G401 (cell line): ENCODE data around the gene ELANE. TPM values are rescaled to one million over a fixed set of nuclear protein-coding genes. Genes with fewer than 3 reads are reported as not detected.

Source experiments
- DNase-seq: peaks from one replicate; pipeline ENCODE4 v3.0.0-alpha.2; 2015; ENCODE audit warnings: low spot score
- in situ Hi-C: cut with HindIII; loops from 2 replicates; pipeline ENCODE4 v1.10.0; 2016; ENCODE audit warnings: low sequenced_read_pairs, mixed read lengths
- total RNA-seq: library from RNA; depleted of rRNA; stranded (reverse); fragments of >200 nt; shearing (Covaris generic); gene quantifications from 2 replicates; pipeline ENCODE4 v1.2.3, GENCODE V29; 2014; rRNA removed

Gene ELANE
- not detected in 2 replicates for total RNA-seq

DNA sequence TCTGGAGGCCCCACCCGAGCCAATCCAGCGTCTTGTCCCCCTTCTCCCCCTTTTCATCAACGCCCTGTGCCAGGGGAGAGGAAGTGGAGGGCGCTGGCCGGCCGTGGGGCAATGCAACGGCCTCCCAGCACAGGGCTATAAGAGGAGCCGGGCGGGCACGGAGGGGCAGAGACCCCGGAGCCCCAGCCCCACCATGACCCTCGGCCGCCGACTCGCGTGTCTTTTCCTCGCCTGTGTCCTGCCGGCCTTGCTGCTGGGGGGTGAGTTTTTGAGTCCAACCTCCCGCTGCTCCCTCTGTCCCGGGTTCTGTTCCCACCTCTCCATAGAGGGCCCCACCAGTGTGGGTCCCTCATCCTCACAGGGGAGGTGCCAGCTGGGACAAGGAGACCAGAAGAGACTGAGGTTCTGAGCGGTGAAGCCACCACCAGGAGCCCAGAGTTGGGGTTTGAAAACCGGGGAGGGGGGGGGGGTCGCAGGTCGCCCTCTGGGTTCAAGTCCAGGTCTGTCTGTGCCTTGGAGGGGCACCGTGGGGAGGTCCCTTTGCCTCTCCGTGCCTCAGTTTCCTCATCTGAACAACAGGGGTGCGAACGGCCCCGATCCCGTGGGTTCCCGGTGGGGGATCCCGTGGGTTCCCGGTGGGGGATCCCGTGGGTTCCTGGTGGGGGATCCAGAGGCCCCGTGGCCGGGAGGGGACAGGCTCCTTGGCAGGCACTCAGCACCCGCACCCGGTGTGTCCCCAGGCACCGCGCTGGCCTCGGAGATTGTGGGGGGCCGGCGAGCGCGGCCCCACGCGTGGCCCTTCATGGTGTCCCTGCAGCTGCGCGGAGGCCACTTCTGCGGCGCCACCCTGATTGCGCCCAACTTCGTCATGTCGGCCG lies at the start of gene ELANE:
Gene ELANE, plus strand, starts transcription at position 168 of the 878 bp plus-strand sequence. Its CDS starts 26 bp downstream, at position 194.
- no peak for DNase-seq
- in situ Hi-C loops: no loop called here

DNA sequence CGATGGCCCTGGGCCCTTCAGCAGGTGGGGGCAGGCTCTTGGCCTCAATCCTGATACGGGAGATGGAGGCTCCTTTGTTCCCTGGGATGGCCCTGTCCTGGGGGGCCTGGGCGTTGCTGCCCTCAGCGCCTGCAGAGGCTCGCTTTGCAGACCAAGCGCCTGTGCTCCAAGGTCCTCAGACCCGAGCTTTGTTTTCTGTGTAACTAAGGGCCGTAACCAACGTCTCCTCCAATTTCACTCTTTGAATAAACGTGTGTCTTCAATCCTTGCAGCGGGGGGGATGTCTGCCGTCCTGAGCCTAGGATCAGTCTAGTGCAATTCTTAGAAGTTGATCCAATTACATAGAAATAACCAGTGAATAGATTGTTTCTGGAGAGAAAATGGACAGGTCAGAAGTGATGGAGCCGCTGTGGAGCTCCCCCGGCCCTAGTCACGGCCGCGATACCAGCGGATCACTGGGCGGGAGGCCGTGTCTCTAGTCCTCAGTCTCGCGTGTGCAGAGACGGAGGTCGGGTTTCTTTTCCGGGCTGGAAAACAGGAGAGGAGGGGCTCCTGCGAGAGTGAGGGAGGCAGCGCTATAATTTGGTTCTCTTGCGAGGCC lies 49.5 kb upstream of the ELANE start:
- no peak for DNase-seq
- in situ Hi-C loops: no loop called here

DNA sequence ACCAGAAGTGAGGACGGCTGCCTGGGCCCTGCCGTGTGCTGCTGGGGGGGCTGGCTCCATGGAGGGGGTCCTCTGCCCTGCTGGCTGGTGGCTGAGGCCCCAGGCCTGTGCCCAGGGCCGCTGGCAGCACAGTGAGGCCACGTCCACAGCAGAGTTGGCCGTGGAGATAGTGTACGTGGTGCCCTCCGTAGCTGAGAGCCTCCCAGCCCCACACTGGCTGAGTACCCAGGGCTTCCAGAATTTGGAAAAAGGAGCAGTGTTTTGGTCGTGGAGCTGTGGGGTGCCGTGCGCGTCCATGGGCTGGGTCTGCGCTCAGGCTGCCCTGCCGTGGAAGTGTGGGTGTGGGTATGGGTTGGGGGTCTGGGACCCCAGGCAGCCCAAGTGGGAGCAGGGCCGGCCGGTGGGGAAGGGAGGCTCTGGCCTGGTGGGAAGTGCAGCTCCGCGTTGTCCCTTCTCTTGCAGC lies 49.0 kb upstream of the ELANE start:
- in situ Hi-C loops: no loop called here
- no peak for DNase-seq

DNA sequence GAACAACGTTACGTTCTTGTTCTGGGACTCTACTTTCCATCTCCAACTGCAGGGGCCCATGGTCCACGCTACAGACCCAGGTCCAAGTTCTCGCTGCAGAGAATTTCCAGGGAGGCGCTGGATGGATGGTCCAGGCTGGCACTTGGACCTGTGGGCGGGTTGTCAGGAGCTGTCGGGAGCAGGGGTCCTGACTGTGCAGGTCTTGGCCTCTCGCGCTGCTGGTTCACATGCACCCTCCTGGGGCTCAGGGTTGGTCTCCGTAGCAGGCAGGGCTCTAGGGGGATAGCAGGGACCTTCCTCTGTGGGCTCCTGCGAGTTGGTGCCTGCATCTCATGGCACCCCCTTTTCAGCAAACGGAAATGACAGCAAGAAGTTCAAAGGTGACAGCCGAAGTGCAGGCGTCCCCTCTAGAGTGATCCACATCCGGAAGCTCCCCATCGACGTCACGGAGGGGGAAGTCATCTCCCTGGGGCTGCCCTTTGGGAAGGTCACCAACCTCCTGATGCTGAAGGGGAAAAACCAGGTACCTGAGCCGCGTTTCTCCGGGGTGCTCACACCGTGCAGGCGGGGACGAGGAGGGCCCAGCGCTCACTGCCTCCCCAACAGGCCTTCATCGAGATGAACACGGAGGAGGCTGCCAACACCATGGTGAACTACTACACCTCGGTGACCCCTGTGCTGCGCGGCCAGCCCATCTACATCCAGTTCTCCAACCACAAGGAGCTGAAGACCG lies 48.3 kb upstream of the ELANE start:
- in situ Hi-C loops: no loop called here

DNA sequence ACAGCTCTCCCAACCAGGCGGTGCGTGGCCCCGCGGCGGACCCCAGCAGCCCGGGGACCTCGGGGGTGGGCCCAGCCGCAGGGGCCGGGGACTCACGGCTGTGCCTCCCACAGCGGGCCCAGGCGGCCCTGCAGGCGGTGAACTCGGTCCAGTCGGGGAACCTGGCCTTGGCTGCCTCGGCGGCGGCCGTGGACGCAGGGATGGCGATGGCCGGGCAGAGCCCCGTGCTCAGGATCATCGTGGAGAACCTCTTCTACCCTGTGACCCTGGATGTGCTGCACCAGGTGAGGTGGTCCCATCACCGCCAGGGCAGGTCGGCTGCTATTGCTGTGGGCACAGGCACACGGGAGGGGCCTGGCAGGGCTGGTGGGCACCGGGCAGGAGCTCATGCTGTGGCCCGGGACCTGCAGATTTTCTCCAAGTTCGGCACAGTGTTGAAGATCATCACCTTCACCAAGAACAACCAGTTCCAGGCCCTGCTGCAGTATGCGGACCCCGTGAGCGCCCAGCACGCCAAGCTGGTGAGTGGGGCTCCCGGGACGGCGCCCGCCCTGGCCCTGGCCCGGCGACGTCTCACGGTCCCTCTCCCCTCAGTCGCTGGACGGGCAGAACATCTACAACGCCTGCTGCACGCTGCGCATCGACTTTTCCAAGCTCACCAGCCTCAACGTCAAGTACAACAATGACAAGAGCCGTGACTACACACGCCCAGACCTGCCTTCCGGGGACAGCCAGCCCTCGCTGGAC lies 47.5 kb upstream of the ELANE start:
- DNase-seq: no peak
- in situ Hi-C loops: no loop called here

More for the DNA sequence above, 48.3 kb upstream of the ELANE start:
- DNase-seq: no peak

DNA sequence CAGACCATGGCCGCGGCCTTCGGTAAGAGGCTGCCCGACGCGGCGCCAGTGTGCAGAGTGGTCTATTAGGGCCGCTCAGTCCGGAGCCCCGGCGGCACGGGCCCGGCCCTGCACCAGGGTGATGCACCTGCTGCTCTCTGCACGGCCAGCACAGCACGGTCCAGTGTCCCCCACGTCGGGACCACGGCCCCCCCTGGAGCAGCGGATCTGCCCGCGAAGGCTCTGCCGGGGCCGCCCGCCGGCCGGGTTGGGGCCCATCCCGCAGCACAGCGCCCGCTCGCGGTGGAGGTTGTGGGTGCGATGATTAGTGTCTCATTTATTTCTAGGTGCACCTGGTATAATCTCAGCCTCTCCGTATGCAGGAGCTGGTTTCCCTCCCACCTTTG lies 46.9 kb upstream of the ELANE start:
- DNase-seq: no peak
- in situ Hi-C loops: no loop called here

DNA sequence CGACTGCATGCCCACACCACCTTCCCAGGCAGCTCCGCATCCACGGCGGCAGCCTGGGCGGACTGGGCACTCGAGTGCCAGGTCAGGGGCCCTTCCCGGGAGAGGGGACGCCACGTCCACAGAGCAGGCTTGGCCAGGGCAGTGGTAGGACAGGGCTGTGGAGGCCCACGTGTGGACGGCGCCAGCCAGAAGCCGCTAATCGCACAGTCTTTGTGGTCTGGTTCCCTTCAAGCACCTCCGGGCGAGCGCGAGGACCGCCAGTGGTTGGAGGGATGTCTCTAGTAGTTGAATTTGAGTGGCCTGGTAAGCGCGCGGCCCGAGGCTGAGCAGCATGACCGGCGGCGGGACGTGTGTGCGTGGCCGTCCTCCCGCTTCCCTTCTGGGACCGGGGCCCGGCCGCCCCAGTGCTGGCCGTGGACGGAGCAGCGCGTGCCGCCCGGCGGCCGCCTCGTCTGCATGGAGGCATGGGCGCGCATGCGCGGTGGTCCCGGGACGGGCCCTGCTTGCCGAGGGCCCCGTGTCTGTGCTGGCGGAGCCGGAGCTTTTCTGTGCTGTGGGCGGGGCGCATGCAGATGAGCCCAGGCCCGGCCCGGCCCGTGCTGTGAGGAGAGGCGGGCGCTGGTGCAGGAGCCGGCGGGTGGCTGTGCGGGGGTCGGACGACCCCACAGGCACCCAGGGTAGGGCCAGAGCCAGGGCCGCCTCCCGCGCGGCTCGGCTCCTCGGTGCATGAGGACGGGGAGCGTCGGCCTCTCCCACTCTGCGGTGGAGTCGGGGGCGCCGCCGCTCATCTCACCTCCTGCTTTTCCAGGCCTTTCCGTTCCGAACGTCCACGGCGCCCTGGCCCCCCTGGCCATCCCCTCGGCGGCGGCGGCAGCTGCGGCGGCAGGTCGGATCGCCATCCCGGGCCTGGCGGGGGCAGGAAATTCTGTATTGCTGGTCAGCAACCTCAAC lies 46.2 kb upstream of the ELANE start:
- in situ Hi-C loops: no loop called here
- no peak for DNase-seq

DNA sequence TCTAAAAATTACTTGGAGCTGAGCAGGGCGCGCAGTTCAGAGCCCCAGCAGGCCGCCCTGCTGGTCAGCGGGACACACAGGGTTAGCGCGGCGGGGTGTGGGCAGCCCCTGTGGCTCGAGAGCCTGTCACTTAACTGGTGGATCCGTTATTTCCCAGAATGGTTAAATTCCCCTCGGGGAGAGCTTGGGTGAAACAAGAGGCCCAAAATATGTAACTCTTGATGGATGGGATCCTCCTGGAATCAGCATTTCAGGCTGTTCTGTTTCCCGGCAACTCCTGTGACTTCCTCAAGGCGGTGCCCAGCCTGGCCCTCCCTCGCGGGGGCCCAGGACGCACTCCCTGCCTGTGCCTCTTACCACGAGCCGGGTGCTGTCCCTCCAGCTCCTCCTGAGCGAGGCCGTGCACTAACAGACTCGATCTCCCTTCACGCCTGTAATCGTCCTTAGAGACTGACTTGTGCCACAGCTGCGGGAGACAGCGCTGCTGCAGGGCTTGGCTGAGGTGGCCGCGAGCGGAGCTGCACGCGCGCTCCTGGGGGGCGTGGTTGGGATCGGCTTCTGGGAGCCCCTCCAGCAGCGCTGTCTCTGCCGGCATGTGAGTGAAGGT lies 45.2 kb upstream of the ELANE start:
- DNase-seq: no peak
- in situ Hi-C loops: no loop called here

DNA sequence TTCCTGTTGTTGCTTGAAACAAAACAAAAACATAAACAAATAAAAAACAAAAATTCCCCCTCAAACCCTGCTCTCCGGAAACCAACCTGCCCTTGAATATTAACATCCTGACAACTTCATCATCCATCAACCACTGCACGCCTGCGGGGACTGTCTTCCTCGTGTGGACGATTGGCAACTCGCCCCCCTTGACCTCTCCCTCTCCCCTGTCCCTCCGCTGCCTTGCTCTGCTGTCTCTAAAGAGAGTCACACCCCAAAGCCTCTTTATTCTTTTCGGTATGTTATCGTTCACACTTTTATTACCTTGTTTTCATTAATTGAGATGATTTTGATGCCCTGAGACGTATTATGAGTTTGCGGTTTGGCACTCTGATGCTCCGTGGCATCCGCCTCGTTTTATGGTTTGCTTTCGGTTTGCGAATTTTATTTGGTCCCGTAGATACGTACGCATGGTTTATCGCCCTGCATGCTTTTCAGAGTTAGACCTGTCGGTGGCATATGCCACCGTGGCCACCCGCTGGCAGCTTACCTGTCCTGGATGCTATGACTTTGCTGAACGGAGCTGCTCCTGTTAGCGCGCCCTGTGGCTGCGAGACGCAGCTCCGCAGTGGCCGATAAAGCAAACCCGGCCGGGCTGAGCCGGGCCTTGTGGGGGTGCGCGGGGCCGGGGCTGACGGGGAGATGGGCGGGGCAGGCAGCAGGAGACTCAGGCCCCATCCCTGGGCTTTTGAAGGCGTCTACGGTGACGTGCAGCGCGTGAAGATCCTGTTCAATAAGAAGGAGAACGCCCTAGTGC lies 44.3 kb upstream of the ELANE start:
- in situ Hi-C loops: no loop called here
- no peak for DNase-seq

DNA sequence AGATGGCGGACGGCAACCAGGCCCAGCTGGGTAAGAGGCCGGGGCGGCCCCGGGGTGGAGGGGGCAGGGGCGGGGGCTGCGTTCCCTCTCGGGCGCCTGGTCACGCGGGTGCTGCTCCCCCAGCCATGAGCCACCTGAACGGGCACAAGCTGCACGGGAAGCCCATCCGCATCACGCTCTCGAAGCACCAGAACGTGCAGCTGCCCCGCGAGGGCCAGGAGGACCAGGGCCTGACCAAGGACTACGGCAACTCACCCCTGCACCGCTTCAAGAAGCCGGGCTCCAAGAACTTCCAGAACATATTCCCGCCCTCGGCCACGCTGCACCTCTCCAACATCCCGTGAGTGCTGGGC lies 43.7 kb upstream of the ELANE start:
- DNase-seq: no peak
- in situ Hi-C loops: no loop called here

DNA sequence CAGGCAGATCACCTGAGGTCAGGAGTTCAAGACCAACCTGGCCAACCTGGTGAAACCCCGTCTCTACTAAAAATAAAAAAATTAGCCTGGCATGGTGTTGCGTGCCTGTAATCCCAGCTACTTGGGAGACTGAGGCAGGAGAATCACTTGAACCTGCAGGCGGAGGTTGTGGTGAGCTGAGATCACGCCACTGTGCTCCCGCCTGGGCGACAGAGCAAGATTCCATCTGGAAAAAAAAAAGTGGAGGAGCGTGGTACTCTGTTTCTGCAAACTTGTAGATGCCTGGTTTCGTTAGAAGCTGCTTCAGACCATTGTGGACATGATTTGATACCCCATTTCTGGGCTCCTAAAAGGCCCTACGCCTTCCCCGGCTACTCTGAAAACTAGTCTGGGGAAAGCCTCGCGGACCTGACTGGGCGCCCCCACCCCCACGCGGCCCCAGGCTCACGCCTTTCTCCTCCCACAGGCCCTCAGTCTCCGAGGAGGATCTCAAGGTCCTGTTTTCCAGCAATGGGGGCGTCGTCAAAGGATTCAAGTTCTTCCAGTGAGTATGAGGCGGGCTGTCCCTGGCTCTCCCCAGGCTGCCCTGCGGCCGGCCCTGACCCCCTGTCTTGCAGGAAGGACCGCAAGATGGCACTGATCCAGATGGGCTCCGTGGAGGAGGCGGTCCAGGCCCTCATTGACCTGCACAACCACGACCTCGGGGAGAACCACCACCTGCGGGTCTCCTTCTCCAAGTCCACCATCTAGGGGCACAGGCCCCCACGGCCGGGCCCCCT lies 41.8 kb upstream of the ELANE start:
- in situ Hi-C loops: no loop called here
- DNase-seq: no peak

DNA sequence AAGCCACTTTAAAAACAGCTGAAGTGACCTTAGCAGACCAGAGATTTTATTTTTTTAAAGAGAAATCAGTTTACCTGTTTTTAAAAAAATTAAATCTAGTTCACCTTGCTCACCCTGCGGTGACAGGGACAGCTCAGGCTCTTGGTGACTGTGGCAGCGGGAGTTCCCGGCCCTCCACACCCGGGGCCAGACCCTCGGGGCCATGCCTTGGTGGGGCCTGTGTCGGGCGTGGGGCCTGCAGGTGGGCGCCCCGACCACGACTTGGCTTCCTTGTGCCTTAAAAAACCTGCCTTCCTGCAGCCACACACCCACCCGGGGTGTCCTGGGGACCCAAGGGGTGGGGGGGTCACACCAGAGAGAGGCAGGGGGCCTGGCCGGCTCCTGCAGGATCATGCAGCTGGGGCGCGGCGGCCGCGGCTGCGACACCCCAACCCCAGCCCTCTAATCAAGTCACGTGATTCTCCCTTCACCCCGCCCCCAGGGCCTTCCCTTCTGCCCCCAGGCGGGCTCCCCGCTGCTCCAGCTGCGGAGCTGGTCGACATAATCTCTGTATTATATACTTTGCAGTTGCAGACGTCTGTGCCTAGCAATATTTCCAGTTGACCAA lies 41.1 kb upstream of the ELANE start:
- in situ Hi-C loops: no loop called here
- no peak for DNase-seq

DNA sequence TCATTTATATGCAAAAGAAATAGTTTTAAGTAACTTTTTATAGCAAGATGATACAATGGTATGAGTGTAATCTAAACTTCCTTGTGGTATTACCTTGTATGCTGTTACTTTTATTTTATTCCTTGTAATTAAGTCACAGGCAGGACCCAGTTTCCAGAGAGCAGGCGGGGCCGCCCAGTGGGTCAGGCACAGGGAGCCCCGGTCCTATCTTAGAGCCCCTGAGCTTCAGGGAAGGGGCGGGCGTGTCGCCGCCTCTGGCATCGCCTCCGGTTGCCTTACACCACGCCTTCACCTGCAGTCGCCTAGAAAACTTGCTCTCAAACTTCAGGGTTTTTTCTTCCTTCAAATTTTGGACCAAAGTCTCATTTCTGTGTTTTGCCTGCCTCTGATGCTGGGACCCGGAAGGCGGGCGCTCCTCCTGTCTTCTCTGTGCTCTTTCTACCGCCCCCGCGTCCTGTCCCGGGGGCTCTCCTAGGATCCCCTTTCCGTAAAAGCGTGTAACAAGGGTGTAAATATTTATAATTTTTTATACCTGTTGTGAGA lies 40.5 kb upstream of the ELANE start:
- DNase-seq: no peak
- in situ Hi-C loops: no loop called here

DNA sequence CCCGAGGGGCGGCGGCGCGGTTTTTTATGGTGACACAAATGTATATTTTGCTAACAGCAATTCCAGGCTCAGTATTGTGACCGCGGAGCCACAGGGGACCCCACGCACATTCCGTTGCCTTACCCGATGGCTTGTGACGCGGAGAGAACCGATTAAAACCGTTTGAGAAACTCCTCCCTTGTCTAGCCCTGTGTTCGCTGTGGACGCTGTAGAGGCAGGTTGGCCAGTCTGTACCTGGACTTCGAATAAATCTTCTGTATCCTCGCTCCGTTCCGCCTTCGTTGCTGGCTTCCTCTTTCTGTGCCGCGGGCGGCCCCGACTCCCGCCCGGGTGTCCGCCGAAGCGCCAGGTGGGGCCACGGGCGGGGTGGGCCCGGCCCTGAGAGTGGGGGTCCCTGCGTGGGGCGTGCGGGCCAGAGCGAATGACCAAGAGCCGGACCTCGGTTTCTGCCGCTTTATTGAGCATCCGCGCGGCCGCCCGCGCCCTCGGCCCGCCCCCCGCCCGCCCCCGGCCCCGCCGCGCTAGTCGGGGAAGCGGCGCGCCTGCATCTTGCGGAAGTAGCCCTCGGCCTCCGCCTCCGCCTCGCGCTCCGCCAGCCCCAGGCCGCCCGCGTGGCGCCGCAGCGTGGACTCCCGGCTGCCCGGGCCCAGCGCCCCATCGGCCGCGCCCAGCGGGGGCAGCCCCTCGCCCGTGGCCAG lies 39.9 kb upstream of the ELANE start:
- no peak for DNase-seq

DNA sequence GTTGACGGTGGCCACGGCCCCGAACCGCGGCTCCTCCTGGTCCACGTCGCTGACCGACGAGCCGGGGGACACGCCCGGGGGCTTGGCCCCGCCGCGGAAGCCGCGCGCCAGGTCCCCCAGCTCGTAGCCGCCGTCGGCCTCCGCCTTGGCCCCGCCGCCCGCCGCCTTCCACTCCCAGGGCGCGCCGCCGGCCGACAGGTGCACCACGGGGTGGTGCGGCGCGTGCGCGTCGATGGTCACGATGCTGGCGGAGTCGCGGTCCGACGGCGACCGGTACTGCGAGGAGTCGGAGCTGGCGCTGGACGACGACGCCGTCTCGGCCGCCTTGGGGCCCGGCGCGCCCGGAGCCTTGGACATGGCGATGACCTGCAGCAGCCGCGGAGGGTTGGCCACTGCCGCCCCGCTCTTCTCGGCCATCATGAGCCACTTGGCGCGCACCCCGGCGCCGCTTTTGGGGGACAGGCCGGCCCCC lies 39.3 kb upstream of the ELANE start:
- no peak for DNase-seq
- in situ Hi-C loops: no loop called here

More for the DNA sequence above, 39.9 kb upstream of the ELANE start:
- in situ Hi-C loops: no loop called here
